ENCODE data around the gene CGB2.

Gene CGB2

DNA sequence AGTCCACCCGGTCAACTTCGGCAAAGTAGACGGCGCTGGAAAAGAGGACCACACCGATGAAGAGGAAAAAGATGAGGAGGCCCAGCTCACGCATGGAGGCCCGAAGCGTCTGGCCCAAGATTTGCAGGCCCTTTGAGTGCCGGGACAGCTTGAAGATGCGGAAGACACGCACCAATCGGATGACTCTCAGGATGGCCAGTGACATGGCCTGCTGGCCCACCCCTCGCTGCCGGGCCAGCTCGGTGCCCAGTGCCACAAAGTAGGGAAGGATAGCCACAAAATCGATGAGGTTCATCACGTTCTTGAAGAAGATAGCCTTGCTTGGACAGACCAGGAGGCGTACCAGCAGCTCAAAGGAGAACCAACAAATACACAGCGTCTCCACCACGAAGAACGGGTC is 38.7 kb downstream of the CGB2 start:
- DNase-seq = no peak

DNA sequence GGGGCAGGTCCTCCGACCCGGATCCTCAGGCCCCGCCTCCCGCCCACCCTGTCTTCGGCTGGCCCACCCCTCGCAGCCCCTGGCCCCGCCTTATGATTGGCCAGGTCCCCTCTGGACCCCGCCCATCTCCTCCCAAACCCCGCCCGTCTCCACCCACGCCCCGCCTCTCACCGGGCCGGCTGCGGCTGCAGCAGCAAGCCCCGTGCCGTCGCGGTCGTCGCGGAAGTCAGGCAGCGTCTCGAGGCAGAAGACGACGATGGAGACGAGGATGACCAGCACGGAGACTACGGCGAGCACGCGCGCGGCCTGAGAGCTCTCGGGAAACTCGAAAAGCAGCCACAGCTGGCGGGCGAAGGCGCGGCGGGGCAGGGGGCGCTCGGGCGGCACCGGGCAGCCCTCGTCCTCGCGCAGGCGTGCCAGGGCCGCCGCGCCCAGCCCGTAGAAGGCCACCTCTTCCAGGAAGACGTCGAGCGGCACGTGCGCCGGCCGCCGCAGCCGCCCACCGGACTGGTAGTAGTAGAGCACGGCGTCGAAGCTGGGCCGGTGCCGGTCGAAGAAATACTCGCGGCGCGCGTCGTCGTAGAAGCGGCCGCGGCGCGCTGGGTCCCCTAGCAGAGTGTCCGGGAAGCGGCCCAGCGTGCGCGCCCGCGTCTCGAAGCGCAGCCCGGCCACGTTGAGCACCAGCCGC is 40.3 kb downstream of the CGB2 start:
- no peak for DNase-seq

DNA sequence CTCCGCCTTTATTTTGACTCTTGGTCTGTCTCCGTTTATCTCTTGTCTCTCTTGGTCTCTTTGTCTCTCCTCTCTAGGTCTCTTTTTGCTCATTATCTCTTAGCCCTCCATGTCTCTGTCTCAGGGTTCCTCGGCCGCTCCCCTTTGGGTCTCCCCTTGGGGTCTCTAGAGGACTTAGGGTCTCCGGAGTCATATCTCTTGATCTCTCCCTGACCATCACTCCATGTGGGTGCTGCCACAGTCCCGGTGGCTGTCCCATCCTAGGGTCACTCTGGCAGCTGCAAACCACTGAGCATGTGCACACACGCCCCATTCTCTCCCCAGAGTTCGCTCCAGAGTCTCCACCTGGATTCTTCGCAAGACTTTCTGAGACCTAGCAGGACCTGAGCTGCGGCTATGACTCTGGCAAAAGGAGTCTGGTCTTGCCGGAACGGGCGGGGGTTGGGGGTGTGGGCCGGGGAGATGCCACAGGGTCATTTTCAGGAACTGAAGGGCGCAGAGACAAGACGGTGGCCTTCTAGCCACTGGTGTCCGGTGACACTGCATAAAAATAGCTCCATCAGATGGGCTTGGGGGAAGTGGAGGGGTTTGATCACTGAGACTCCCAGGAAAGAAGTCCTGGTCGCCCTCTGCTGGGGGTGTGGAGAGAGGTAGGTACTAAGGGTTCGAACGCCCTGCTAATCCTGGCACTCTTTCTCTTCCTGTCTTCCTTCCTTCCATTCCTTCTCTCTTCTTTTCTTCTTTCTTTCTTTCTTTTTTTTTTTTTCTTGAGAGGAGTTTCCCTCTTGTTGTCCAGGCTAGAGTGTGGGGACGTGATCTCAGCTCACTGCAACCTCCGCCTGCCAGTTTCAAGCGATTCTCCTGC is 42.1 kb downstream of the CGB2 start:
- no peak for DNase-seq

DNA sequence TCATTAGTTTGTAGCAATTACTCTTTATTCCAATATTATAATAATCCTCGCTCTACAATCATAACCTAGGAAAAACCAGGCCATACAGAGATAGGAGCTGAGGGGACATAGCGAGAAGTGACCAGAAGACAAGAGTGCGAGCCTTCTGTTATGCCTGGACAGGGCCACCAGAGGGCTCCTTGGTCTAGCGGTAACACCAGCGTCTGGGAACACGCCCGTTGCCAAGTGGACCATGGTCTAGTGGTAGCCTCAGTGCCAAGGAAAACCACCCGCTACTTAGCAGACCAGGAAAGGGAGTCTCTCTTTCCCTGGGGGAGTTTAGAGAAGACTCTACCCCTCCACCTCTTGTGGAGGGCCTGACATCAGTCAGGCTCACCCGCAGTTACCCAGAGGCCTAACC is 43.2 kb downstream of the CGB2 start:
- DNase-seq = peak in 1 of 2 donors; percentile 18

DNA sequence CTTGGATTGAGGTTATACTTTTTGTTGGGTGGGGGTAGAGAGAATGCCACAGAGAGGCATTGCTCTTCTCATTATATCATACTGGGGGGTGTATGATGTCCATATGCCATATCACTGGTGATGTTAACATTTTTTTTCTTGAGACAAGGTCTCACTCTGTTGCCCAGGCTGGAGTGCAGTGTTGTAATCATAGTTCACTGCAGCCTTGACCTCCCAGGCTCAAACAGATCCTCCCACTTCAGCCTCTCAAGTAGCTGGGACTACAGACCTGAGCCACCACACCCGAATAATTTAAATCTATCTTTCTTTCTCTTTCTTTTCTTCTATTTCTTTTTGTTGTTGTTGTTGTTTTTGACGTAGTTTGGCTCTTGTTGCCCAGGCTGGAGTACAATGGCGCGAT is 48.7 kb downstream of the CGB2 start:
- no peak for DNase-seq

DNA sequence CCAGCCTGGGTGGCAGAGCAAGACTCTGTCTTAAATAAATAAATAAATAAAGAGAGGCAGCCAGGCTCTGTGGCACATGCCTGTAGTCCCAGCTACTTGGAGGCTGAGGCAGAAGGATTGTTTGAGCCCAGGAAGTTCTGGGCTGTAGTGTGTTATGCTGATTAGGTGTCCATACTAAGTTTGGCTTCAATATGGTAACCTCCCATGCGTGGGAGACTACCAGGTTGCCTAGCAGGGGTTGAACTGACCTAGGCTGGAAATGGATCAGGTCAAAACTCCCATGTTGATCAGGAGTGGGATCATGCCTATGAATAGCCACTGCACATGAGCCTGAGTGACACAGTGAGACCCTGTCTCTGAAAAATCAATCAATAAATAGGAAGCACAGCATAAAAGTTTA is 49.6 kb downstream of the CGB2 start:
- DNase-seq = no peak

Measured in CD4-positive, alpha-beta T cell treated with Interleukin-1 beta for 1 hour (primary cell).